Peyer's patch (tissue), 4 donors: ENCODE results near the gene ABCA13. TPM values are rescaled to one million over a fixed set of nuclear protein-coding genes. Genes with fewer than 3 reads are reported as not detected.

ENCODE experiments used
- DNase-seq, 3 donors: peaks; one replicate each; pipeline ENCODE4 v3.0.0-alpha.2; 2017 to 2019
- H3K27ac ChIP-seq, 4 donors: fragments of 200-600 bp; sonication (generic); one replicate each; pipeline ENCODE4 v1.5.1; 2016 to 2019
- H3K27me3 ChIP-seq, 2 donors: fragments of 200-600 bp; sonication (generic); one replicate each; pipeline ENCODE4 v1.5.1; 2019
- H3K36me3 ChIP-seq, 3 donors: fragments of 200-600 bp; sonication (generic); one replicate each; pipeline ENCODE4 v1.5.1; 2016 to 2019
- H3K4me1 ChIP-seq, 4 donors: fragments of 200-600 bp; sonication (generic); one replicate each; pipeline ENCODE4 v1.5.1; 2016 to 2019
- H3K4me3 ChIP-seq, 4 donors: fragments of 200-600 bp; sonication (generic); 1 replicate in 3 of 4; 2 replicates in 1 of 4; pipeline ENCODE4 v1.5.1; 2016 to 2019; ENCODE audit warnings: mild to moderate bottlenecking in 1 of 4
- H3K9me3 ChIP-seq, 4 donors: fragments of 200-600 bp; sonication (generic); one replicate each; pipeline ENCODE4 v1.5.1; 2016 to 2019; ENCODE audit warnings: mild to moderate bottlenecking in 1 of 4
- POLR2A ChIP-seq, 2 donors: fragments of 450-650 bp; IDR thresholded peaks; one replicate each; pipeline ENCODE4 v1.5.1; 2017; ENCODE audit warnings: antibody characterized with exemption in 2 of 2, mild to moderate bottlenecking in 2 of 2, moderate library complexity in 2 of 2
- total RNA-seq, 4 donors: library from RNA; depleted of rRNA; stranded (reverse); fragments of >200 nt; gene quantifications; one replicate each; pipeline ENCODE4 v1.1.0, GENCODE V29; 2016
- TF ChIP-seq, protein P1 (sequence below), 6 experiments: fragments of 450-650 bp in 4 of 6; fragments of 200-600 bp in 2 of 6; sonication (generic) in 1 of 6; IDR thresholded peaks; one replicate each; pipeline ENCODE4 v1.5.1; 2017 to 2019; ENCODE audit warnings: antibody characterized with exemption in 6 of 6, mild to moderate bottlenecking in 3 of 6, moderate library complexity in 1 of 6

Gene ABCA13
- total RNA-seq, 4 donors from 2014 or later = 0.53 to 2.7 (median 1.7) TPM

DNA sequence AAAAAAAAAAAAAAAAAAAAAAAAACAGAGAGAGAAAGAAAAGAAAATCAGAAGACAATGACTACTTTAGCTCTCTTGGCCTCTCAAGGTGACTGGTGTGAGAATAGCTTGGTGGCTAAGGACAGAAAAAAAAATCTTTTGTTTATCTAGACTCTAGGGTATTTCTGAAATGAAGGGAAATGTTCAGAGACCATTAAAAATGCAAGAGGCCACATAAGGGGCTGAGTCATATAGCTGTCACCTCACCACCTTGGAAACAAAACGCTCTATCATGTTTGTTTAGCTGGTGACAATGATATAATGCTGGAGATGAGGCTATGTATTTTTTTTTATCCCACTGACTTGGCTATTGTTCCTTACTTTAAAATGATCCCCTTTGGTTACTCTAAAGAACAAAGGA, 466.1 kb downstream of the ABCA13 start:
- Histone ChIP-seq H3K27me3 (no peaks in the 10 kb centered on the region), H3K36me3 (no peaks in the 10 kb centered on the region), H3K4me3 (no peak overlapping the region), H3K27ac (no peak overlapping the region), H3K9me3 (no peaks in the 10 kb centered on the region), H3K4me1 (no peaks in the 10 kb centered on the region)
- DNase-seq = no peak
- TF ChIP-seq POLR2A (IDR thresholded peaks at IDR 0.05) = no peak
- TF ChIP-seq, protein P1, sequence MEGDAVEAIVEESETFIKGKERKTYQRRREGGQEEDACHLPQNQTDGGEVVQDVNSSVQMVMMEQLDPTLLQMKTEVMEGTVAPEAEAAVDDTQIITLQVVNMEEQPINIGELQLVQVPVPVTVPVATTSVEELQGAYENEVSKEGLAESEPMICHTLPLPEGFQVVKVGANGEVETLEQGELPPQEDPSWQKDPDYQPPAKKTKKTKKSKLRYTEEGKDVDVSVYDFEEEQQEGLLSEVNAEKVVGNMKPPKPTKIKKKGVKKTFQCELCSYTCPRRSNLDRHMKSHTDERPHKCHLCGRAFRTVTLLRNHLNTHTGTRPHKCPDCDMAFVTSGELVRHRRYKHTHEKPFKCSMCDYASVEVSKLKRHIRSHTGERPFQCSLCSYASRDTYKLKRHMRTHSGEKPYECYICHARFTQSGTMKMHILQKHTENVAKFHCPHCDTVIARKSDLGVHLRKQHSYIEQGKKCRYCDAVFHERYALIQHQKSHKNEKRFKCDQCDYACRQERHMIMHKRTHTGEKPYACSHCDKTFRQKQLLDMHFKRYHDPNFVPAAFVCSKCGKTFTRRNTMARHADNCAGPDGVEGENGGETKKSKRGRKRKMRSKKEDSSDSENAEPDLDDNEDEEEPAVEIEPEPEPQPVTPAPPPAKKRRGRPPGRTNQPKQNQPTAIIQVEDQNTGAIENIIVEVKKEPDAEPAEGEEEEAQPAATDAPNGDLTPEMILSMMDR (IDR thresholded peaks at IDR 0.05) = no peak

DNA sequence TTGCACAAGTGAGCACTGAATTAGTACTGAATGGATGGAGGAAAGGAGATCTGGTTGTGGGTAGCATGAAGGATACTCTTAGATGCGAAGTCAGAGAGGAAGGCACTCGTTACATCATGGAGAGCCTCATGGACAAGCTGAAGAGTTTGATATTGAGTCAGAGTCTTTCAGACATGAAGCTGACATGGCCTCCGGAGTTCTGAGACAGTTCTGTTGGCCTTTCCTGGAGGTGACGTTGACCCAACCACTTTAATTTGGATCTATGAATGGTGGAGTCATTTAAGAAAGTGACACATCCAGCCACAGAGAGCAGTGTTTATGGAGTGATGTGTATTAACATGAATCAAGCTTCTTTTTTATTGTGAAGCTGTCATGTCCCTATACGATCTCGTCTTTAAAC, 466.8 kb downstream of the ABCA13 start:
- TF ChIP-seq, protein P1 (IDR thresholded peaks at IDR 0.05) = no peak
- TF ChIP-seq POLR2A (IDR thresholded peaks at IDR 0.05) = no peak
- no peak for DNase-seq
- H3K4me1 ChIP-seq = no peaks in the 10 kb centered on the region
- H3K4me3 ChIP-seq = no peak overlapping the region
- no peaks in the 10 kb centered on the region for H3K9me3 ChIP-seq
- no peaks in the 10 kb centered on the region for H3K27me3 ChIP-seq
- no peaks in the 10 kb centered on the region for H3K36me3 ChIP-seq
- H3K27ac ChIP-seq = no peak overlapping the region

DNA sequence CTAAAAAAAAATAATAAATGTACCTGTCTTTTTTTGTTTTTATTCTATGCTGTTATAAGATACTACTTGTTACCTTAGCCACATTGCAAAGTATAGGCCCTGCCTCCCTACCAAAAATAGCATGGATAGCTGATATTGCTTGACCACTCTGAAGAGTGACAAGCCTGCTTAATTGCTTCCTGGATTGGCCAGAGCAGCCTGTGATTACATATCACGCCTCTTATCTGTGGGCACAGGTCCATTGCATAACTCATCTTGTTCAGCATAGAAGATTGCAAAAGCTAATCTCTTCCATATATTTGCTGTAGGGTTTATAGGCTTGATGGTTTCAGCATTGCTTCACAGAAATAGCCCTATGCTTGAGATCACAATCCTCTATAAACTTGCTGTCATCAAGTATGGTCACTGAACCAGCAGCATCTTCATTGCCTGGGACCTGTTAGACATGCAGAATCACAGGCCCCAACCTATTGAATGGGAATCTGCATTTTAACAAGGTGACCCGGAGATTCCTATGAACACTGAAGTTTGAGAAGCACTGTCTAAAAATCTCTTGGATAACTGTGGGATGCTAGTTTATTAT, 472.3 kb downstream of the ABCA13 start:
- H3K27me3 ChIP-seq = no peaks in the 10 kb centered on the region
- no peak overlapping the region for H3K4me3 ChIP-seq
- TF ChIP-seq, protein P1 (IDR thresholded peaks at IDR 0.05) = no peak
- no peak for TF ChIP-seq POLR2A (IDR thresholded peaks at IDR 0.05)
- H3K27ac ChIP-seq = no peak overlapping the region
- H3K4me1 ChIP-seq = no peaks in the 10 kb centered on the region
- no peak for DNase-seq
- H3K9me3 ChIP-seq = no peaks in the 10 kb centered on the region
- H3K36me3 ChIP-seq = no peaks in the 10 kb centered on the region

DNA sequence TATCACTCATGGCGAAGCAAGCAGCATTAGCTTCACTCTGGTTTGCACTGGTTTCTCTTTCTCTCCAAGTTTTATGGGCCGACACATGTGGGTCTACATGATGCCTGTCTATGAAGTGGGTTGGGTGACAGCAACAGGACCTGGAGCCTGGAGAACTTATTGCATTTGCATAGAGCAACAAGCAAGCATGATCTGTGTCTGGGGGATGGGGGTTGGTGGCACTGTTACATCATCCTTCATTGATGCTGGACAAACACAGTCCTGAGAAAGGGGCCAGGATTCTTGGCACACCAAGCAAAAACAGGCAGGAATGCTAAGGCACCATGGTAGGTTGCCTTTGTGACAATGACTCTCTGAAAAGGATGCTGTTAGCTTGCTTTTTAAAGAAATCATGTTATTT, 486.9 kb downstream of the ABCA13 start:
- no peak for TF ChIP-seq POLR2A (IDR thresholded peaks at IDR 0.05)
- TF ChIP-seq, protein P1 (IDR thresholded peaks at IDR 0.05) = no peak
- no peaks in the 10 kb centered on the region for H3K9me3 ChIP-seq
- no peaks in the 10 kb centered on the region for H3K27me3 ChIP-seq
- no peaks in the 10 kb centered on the region for H3K4me1 ChIP-seq
- H3K4me3 ChIP-seq = no peak overlapping the region
- no peaks in the 10 kb centered on the region for H3K36me3 ChIP-seq
- DNase-seq = no peak
- H3K27ac ChIP-seq = no peak overlapping the region

DNA sequence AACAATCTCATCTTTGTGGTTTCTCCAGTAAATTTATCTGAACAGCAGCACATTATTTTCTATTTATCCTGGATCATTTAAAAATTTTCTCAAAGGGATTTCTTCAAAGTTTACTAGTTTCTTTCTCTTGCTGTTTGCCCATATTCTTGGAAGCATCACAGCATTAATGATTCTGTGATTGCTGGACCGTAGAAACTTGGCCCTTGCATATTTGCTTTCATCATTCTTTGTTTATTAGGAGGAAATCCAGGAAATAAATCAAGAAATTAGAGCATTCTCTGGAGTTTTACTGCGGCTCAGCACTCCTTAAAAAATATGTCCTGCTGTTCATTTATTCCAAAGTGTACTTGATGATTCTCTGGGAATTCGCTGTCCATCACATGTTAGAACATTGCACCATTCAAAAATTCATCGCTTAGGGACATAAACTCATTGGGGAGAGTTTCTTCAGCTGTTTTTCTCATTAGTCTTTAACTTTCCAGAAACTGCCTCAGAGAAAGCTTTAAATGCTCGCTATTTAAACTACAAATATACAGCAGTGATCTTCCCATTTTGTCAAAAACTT, 489.1 kb downstream of the ABCA13 start:
- Histone ChIP-seq H3K4me1 (no peaks in the 10 kb centered on the region), H3K27me3 (no peaks in the 10 kb centered on the region), H3K9me3 (no peaks in the 10 kb centered on the region), H3K27ac (no peak overlapping the region), H3K4me3 (no peak overlapping the region), H3K36me3 (no peaks in the 10 kb centered on the region)
- DNase-seq = no peak
- TF ChIP-seq, protein P1 (IDR thresholded peaks at IDR 0.05) = no peak
- TF ChIP-seq POLR2A (IDR thresholded peaks at IDR 0.05) = no peak
